Esophagus muscularis mucosa (tissue), 4 donors: ENCODE data around the gene PRKCH. TPM values are rescaled to one million over a fixed set of nuclear protein-coding genes. Genes with fewer than 3 reads are reported as not detected.

Experiments
- DNase-seq: peaks from one replicate; pipeline ENCODE4 v3.0.0-alpha.2; 2017; ENCODE audit errors: extremely low spot score
- H3K27ac ChIP-seq, 4 donors: fragments of 200-600 bp; sonication (generic); replicated peaks in 1 of 4; 1 replicate in 3 of 4; 2 replicates in 1 of 4; pipeline ENCODE4 v1.5.1; 2016 to 2019; ENCODE audit warnings: mild to moderate bottlenecking in 1 of 4
- H3K27me3 ChIP-seq, 4 donors: fragments of 200-600 bp; sonication (generic); one replicate each; pipeline versions ENCODE4 v1.5.1 to v1.6.0; 2016 to 2019
- H3K36me3 ChIP-seq, 4 donors: fragments of 200-600 bp; sonication (generic); one replicate each; pipeline ENCODE4 v1.5.1; 2016 to 2019
- H3K4me1 ChIP-seq, 4 donors: fragments of 200-600 bp; sonication (generic); one replicate each; pipeline ENCODE4 v1.5.1; 2016 to 2019
- H3K4me3 ChIP-seq, 4 donors: fragments of 200-600 bp; sonication (generic); 1 replicate in 2 of 4; 2 replicates in 2 of 4; pipeline ENCODE4 v1.5.1; 2016 to 2019; ENCODE audit warnings: mild to moderate bottlenecking in 4 of 4, moderate library complexity in 1 of 4
- H3K9me3 ChIP-seq, 4 donors: fragments of 200-600 bp; sonication (generic); 1 replicate in 3 of 4; 2 replicates in 1 of 4; pipeline ENCODE4 v1.5.1; 2016 to 2019
- EP300 ChIP-seq: sonication (generic); formaldehyde crosslinking; IDR thresholded peaks from one replicate; pipeline ENCODE4 v1.6.1; 2017; ENCODE audit warnings: antibody characterized with exemption
- POLR2A ChIP-seq: fragments of 450-650 bp; IDR thresholded peaks from one replicate; pipeline ENCODE4 v1.6.1; 2017; ENCODE audit warnings: antibody characterized with exemption, moderate library complexity, mild to moderate bottlenecking, low read depth
- POLR2AphosphoS5 ChIP-seq, 2 donors: sonication (generic); formaldehyde crosslinking; IDR thresholded peaks; one replicate each; pipeline ENCODE4 v1.6.1; 2017; ENCODE audit warnings: antibody characterized with exemption in 2 of 2
- WGBS: methylation state at CpG from one replicate; pipeline ENCODE4 v1.1.5; 2018; 5-methylcytosine and 5-hydroxymethylcytosine counted together
- intact Hi-C: fragments of 100-400 bp; cut with DNase I; formaldehyde crosslinking; loops from one replicate; pipeline ENCODE4 v1.15.1; 2023
- total RNA-seq, 4 donors: library from RNA; depleted of rRNA; stranded (reverse); fragments of >200 nt; gene quantifications; one replicate each; pipeline versions ENCODE4 v1.1.0 to v1.2.1, GENCODE V29; 2016
- TF ChIP-seq, protein P1 (sequence below), 3 experiments: fragments of 200-600 bp in 2 of 3; fragments of 450-650 bp in 1 of 3; sonication (generic) in 2 of 3; IDR thresholded peaks; one replicate each; pipeline ENCODE4 v1.5.1; 2017 to 2019; ENCODE audit warnings: antibody characterized with exemption in 3 of 3, mild to moderate bottlenecking in 2 of 3, moderate library complexity in 1 of 3

The PRKCH gene
- total RNA-seq, 4 donors from 2014 or later = 13.3 to 67.6 (median 32.2) TPM

DNA sequence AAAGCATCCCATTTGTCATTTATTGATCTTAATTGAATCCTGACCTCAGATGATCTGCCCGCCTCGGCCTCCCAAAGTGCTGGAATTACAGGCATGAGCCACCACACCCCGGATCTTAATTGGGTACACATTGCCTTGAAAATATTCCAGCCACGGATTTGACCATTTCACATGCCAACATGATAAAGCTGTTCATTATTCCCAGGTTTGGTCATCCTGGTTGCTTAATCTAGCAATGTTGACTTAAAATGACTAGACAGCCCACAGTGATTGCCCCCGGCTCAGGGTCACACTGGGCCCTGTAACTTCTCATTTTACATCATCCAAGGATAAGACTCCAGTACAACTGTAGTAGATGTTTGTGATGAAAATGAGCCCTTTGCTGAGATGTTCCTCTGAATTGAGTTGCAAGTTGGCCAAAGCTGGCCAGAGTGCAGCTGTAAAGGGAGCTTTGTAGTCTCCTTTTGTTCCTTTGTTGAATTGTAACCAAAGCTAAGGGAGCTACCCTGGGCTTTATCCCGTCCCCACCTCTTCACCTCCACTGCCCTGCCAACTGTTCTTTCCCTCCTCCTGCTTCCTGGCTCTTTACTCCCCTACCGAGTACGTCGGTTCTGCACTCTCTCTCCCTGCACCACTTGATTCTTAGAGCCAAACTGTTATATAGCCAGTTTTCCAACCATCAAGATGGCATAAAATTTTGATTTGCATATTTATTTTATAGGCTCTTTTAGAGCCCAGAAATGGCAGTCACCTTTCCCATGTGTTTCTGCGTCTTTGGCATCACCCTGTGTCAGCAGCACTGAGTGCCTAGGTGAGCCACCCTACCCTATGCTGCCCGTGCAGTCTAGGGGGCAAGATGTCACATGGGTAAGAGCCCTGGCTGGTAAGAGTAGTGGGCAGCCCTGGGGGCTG lies 232.6 kb downstream of the PRKCH start:
- Histone ChIP-seq H3K27me3 (no peaks in the 10 kb centered on the region), H3K4me3 (no peak overlapping the region), H3K27ac (peak overlapping the region in 1 of 4 donors; percentile 68), H3K9me3 (no peaks in the 10 kb centered on the region), H3K36me3 (peaks cover 0 to 9% (median 0%) of the 10 kb centered on the region in 4 donors), H3K4me1 (peaks cover 7 to 20% (median 20%) of the 10 kb centered on the region in 4 donors)
- peak in 1 of 2 donors; percentile 16 for TF ChIP-seq POLR2AphosphoS5 (IDR thresholded peaks at IDR 0.05)
- TF ChIP-seq POLR2A = no peak
- TF ChIP-seq, protein P1, sequence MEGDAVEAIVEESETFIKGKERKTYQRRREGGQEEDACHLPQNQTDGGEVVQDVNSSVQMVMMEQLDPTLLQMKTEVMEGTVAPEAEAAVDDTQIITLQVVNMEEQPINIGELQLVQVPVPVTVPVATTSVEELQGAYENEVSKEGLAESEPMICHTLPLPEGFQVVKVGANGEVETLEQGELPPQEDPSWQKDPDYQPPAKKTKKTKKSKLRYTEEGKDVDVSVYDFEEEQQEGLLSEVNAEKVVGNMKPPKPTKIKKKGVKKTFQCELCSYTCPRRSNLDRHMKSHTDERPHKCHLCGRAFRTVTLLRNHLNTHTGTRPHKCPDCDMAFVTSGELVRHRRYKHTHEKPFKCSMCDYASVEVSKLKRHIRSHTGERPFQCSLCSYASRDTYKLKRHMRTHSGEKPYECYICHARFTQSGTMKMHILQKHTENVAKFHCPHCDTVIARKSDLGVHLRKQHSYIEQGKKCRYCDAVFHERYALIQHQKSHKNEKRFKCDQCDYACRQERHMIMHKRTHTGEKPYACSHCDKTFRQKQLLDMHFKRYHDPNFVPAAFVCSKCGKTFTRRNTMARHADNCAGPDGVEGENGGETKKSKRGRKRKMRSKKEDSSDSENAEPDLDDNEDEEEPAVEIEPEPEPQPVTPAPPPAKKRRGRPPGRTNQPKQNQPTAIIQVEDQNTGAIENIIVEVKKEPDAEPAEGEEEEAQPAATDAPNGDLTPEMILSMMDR (IDR thresholded peaks at IDR 0.05) = no peak
- no peak for TF ChIP-seq EP300
- intact Hi-C loops = no loop called here
- DNase-seq = no peak
- 86% methylated on average over 11 of the region's 11 CpGs for WGBS

DNA sequence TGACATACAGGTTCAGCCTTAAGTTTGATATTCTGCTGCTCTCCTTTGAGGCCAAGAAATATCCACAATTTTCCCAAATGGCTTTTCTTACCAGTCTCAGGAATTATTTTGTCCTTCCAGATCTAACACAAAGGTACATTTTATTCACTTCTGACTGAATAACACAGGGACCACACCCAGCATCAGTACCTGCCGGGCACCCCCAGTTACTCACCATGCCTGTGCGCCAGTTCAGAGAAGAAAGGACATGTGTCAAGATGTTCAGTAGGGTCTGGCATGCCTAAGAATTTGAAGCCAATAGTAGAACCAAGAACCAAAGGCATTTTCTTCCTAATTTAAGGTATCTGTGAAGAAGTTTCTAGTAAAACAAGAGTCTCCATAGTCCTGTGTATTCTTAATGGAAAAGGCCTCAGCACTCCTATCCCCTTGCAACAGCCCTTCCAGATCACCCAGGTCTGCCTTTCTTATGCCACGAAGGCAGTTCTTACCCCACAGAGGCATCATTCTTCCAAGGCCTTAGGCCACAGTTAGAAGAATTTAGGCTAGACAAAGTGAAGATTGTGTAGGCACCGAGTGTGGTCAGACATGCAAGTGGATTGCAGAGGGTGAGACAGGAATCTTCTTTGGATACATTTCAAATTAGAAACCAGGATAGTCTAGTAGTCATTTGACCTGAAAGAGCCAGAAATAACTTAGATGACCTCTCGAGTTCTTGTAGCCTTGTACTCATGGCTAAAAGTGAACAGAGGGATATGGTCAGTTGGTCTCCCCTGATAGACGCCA lies 233.9 kb downstream of the PRKCH start:
- Histone ChIP-seq H3K27me3 (no peaks in the 10 kb centered on the region), H3K36me3 (peaks cover 0 to 5% (median 0%) of the 10 kb centered on the region in 4 donors), H3K4me3 (no peak overlapping the region), H3K9me3 (no peaks in the 10 kb centered on the region), H3K4me1 (peaks cover 14 to 26% (median 22%) of the 10 kb centered on the region in 4 donors), H3K27ac (no peak overlapping the region)
- TF ChIP-seq EP300 = no peak
- TF ChIP-seq POLR2AphosphoS5 (IDR thresholded peaks at IDR 0.05) = no peak
- TF ChIP-seq, protein P1 (IDR thresholded peaks at IDR 0.05) = no peak
- no peak for TF ChIP-seq POLR2A
- WGBS = 81% methylated on average over 6 of the region's 6 CpGs
- intact Hi-C loops = no loop called here
- no peak for DNase-seq

DNA sequence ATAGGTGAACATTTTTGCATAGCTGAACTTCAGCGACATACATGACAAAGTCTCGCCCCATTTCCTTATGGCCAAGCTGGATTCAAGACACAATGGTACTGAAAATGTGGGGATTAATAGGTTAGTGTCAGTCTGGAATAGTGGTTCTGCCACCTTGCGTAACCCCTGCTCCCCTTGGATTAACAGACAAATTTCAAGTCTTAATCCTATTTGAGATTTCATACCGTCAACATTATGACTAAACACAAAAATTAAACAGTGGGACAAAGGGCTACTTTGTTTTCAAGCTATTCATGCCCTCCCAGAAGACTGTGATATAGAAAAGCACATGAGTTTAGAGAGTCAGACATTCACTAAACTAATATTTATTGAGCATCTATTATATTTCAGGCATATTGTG lies 235.1 kb downstream of the PRKCH start:
- Histone ChIP-seq H3K4me1 (peaks cover 27 to 38% (median 33%) of the 10 kb centered on the region in 4 donors), H3K36me3 (peaks cover 0 to 2% (median 0%) of the 10 kb centered on the region in 4 donors), H3K4me3 (no peak overlapping the region), H3K9me3 (no peaks in the 10 kb centered on the region), H3K27ac (no peak overlapping the region), H3K27me3 (no peaks in the 10 kb centered on the region)
- intact Hi-C loops = no loop called here
- 98% methylated on average over 4 of the region's 4 CpGs for WGBS
- no peak for DNase-seq
- TF ChIP-seq EP300 (no peak), POLR2A (no peak), POLR2AphosphoS5 (IDR thresholded peaks at IDR 0.05) (no peak)
- TF ChIP-seq, protein P1 (IDR thresholded peaks at IDR 0.05) = no peak

DNA sequence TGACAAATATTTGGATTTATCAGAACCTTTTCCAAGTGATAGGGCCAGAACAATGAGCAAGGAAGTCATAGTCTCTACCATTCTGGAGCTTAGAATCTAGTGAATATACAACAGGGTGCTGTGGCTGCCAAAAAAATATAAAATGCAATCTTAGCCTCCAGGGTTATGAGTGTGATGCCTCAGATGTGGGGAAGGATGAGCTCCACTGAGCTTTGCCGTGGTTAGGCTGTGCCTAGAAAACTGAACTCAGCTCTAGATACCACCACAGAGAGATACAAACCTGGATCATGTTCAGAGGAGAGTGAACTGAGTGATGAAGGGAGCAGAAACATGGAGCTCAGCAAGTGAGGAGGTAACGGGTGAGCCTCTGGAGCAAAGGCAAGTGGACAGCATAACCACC lies 235.9 kb downstream of the PRKCH start:
- H3K27ac ChIP-seq = no peak overlapping the region
- peaks cover 35 to 46% (median 38%) of the 10 kb centered on the region in 4 donors for H3K4me1 ChIP-seq
- WGBS = 100% methylated on average over 2 of the region's 2 CpGs
- no peak overlapping the region for H3K4me3 ChIP-seq
- H3K36me3 ChIP-seq = no peaks in the 10 kb centered on the region
- no peaks in the 10 kb centered on the region for H3K9me3 ChIP-seq
- intact Hi-C loops = no loop called here
- DNase-seq = no peak
- no peaks in the 10 kb centered on the region for H3K27me3 ChIP-seq
- TF ChIP-seq, protein P1 (IDR thresholded peaks at IDR 0.05) = no peak
- no peak for TF ChIP-seq POLR2A
- TF ChIP-seq POLR2AphosphoS5 (IDR thresholded peaks at IDR 0.05) = no peak
- no peak for TF ChIP-seq EP300
